ENCODE results near the gene RPUSD2.

Gene RPUSD2

GRCh38 chr15:40595773-40596172 lies 26.7 kb downstream of the RPUSD2 start:
- Histone ChIP-seq H3K27me3 (ENCODE audit: control insufficient read depth in 1 of 2, insufficient read depth in 2 of 2, low read length in 2 of 2) (peaks cover 0 to 4% of the 10 kb centered on the region in 2 donors), H3K36me3 (ENCODE audit: insufficient read depth, low read length) (no peaks in the 10 kb centered on the region), H3K4me3 (ENCODE audit: low read depth in 1 of 2, low read length in 2 of 2) (no peak overlapping the region), H3K9ac (ENCODE audit: low read length) (no peak overlapping the region), H3K27ac (ENCODE audit: low read depth, low read length) (no peak overlapping the region), H3K9me3 (ENCODE audit: low read length) (no peaks in the 10 kb centered on the region), H3K4me1 (ENCODE audit: insufficient read depth, low read length) (peaks cover 9% of the 10 kb centered on the region)

- H3K4me3 ChIP-seq (ENCODE audit: low read depth in 1 of 2, low read length in 2 of 2): no peak overlapping the region
- no peaks in the 10 kb centered on the region for H3K9me3 ChIP-seq (ENCODE audit: low read length)
- no peak overlapping the region for H3K9ac ChIP-seq (ENCODE audit: low read length)
- no peak overlapping the region for H3K27ac ChIP-seq (ENCODE audit: low read depth, low read length)
- no peaks in the 10 kb centered on the region for H3K36me3 ChIP-seq (ENCODE audit: insufficient read depth, low read length)
- H3K27me3 ChIP-seq (ENCODE audit: control insufficient read depth in 1 of 2, insufficient read depth in 2 of 2, low read length in 2 of 2): peaks cover 0 to 4% of the 10 kb centered on the region in 2 donors
- peaks cover 9% of the 10 kb centered on the region for H3K4me1 ChIP-seq (ENCODE audit: insufficient read depth, low read length)
These were observed 27.9 kb downstream of the RPUSD2 start for GRCh38 chr15:40597024-40597423.

- H3K27ac ChIP-seq (ENCODE audit: low read depth, low read length): no peak overlapping the region
- peaks cover 9% of the 10 kb centered on the region for H3K4me1 ChIP-seq (ENCODE audit: insufficient read depth, low read length)
- H3K36me3 ChIP-seq (ENCODE audit: insufficient read depth, low read length): no peaks in the 10 kb centered on the region
- no peak overlapping the region for H3K4me3 ChIP-seq (ENCODE audit: low read depth in 1 of 2, low read length in 2 of 2)
- peaks cover 0 to 4% of the 10 kb centered on the region in 2 donors for H3K27me3 ChIP-seq (ENCODE audit: control insufficient read depth in 1 of 2, insufficient read depth in 2 of 2, low read length in 2 of 2)
- H3K9me3 ChIP-seq (ENCODE audit: low read length): no peaks in the 10 kb centered on the region
- no peak overlapping the region for H3K9ac ChIP-seq (ENCODE audit: low read length)
These were observed 29.0 kb downstream of the RPUSD2 start for GRCh38 chr15:40598126-40598525.

- Histone ChIP-seq H3K4me3 (ENCODE audit: low read depth in 1 of 2, low read length in 2 of 2) (no peak overlapping the region), H3K9me3 (ENCODE audit: low read length) (no peaks in the 10 kb centered on the region), H3K27ac (ENCODE audit: low read depth, low read length) (no peak overlapping the region), H3K36me3 (ENCODE audit: insufficient read depth, low read length) (no peaks in the 10 kb centered on the region), H3K27me3 (ENCODE audit: control insufficient read depth in 1 of 2, insufficient read depth in 2 of 2, low read length in 2 of 2) (peaks cover 0 to 4% of the 10 kb centered on the region in 2 donors), H3K4me1 (ENCODE audit: insufficient read depth, low read length) (peaks cover 9% of the 10 kb centered on the region), H3K9ac (ENCODE audit: low read length) (no peak overlapping the region)
These were observed 29.6 kb downstream of the RPUSD2 start for GRCh38 chr15:40598672-40599071.

- Histone ChIP-seq H3K4me1 (ENCODE audit: insufficient read depth, low read length) (no peaks in the 10 kb centered on the region), H3K27me3 (ENCODE audit: control insufficient read depth in 1 of 2, insufficient read depth in 2 of 2, low read length in 2 of 2) (no peaks in the 10 kb centered on the region), H3K9me3 (ENCODE audit: low read length) (no peaks in the 10 kb centered on the region), H3K9ac (ENCODE audit: low read length) (no peak overlapping the region), H3K4me3 (ENCODE audit: low read depth in 1 of 2, low read length in 2 of 2) (no peak overlapping the region), H3K27ac (ENCODE audit: low read depth, low read length) (no peak overlapping the region), H3K36me3 (ENCODE audit: insufficient read depth, low read length) (no peaks in the 10 kb centered on the region)
These were observed 31.9 kb downstream of the RPUSD2 start for GRCh38 chr15:40600956-40601355.

- H3K4me3 ChIP-seq (ENCODE audit: low read depth in 1 of 2, low read length in 2 of 2): no peak overlapping the region
- no peak overlapping the region for H3K27ac ChIP-seq (ENCODE audit: low read depth, low read length)
- no peaks in the 10 kb centered on the region for H3K36me3 ChIP-seq (ENCODE audit: insufficient read depth, low read length)
- H3K9me3 ChIP-seq (ENCODE audit: low read length): no peaks in the 10 kb centered on the region
- no peaks in the 10 kb centered on the region for H3K27me3 ChIP-seq (ENCODE audit: control insufficient read depth in 1 of 2, insufficient read depth in 2 of 2, low read length in 2 of 2)
- H3K4me1 ChIP-seq (ENCODE audit: insufficient read depth, low read length): no peaks in the 10 kb centered on the region
- no peak overlapping the region for H3K9ac ChIP-seq (ENCODE audit: low read length)
These were observed 34.8 kb downstream of the RPUSD2 start for GRCh38 chr15:40603935-40604334.

- H3K4me3 ChIP-seq (ENCODE audit: low read depth in 1 of 2, low read length in 2 of 2): no peak overlapping the region
- H3K27ac ChIP-seq (ENCODE audit: low read depth, low read length): no peak overlapping the region
- no peaks in the 10 kb centered on the region for H3K36me3 ChIP-seq (ENCODE audit: insufficient read depth, low read length)
- H3K27me3 ChIP-seq (ENCODE audit: control insufficient read depth in 1 of 2, insufficient read depth in 2 of 2, low read length in 2 of 2): no peaks in the 10 kb centered on the region
- H3K9ac ChIP-seq (ENCODE audit: low read length): no peak overlapping the region
- no peaks in the 10 kb centered on the region for H3K9me3 ChIP-seq (ENCODE audit: low read length)
- H3K4me1 ChIP-seq (ENCODE audit: insufficient read depth, low read length): no peaks in the 10 kb centered on the region
These were observed 44.0 kb downstream of the RPUSD2 start for GRCh38 chr15:40613080-40613479.

- no peak overlapping the region for H3K9ac ChIP-seq (ENCODE audit: low read length)
- H3K4me1 ChIP-seq (ENCODE audit: insufficient read depth, low read length): no peaks in the 10 kb centered on the region
- H3K27ac ChIP-seq (ENCODE audit: low read depth, low read length): no peak overlapping the region
- H3K9me3 ChIP-seq (ENCODE audit: low read length): no peaks in the 10 kb centered on the region
- H3K27me3 ChIP-seq (ENCODE audit: control insufficient read depth in 1 of 2, insufficient read depth in 2 of 2, low read length in 2 of 2): no peaks in the 10 kb centered on the region
- H3K36me3 ChIP-seq (ENCODE audit: insufficient read depth, low read length): no peaks in the 10 kb centered on the region
- no peak overlapping the region for H3K4me3 ChIP-seq (ENCODE audit: low read depth in 1 of 2, low read length in 2 of 2)
These were observed 48.9 kb downstream of the RPUSD2 start for GRCh38 chr15:40618023-40618422.

- Histone ChIP-seq H3K36me3 (ENCODE audit: insufficient read depth, low read length) (no peaks in the 10 kb centered on the region), H3K27ac (ENCODE audit: low read depth, low read length) (no peak overlapping the region), H3K9ac (ENCODE audit: low read length) (no peak overlapping the region), H3K9me3 (ENCODE audit: low read length) (no peaks in the 10 kb centered on the region), H3K4me3 (ENCODE audit: low read depth in 1 of 2, low read length in 2 of 2) (no peak overlapping the region), H3K4me1 (ENCODE audit: insufficient read depth, low read length) (no peaks in the 10 kb centered on the region), H3K27me3 (ENCODE audit: control insufficient read depth in 1 of 2, insufficient read depth in 2 of 2, low read length in 2 of 2) (no peaks in the 10 kb centered on the region)
These were observed 49.8 kb downstream of the RPUSD2 start for GRCh38 chr15:40618906-40619305.

- Histone ChIP-seq H3K36me3 (ENCODE audit: insufficient read depth, low read length) (no peaks in the 10 kb centered on the region), H3K9ac (ENCODE audit: low read length) (no peak overlapping the region), H3K27ac (ENCODE audit: low read depth, low read length) (no peak overlapping the region), H3K4me3 (ENCODE audit: low read depth in 1 of 2, low read length in 2 of 2) (no peak overlapping the region), H3K9me3 (ENCODE audit: low read length) (no peaks in the 10 kb centered on the region), H3K4me1 (ENCODE audit: insufficient read depth, low read length) (no peaks in the 10 kb centered on the region), H3K27me3 (ENCODE audit: control insufficient read depth in 1 of 2, insufficient read depth in 2 of 2, low read length in 2 of 2) (no peaks in the 10 kb centered on the region)
These were observed 54.3 kb downstream of the RPUSD2 start for GRCh38 chr15:40623361-40623760.
